Right atrium auricular region (tissue), 2 donors: Measurements from ENCODE around the gene DLGAP4. TPM values are rescaled to one million over a fixed set of nuclear protein-coding genes. Genes with fewer than 3 reads are reported as not detected.

ENCODE experiments used
- DNase-seq: peaks from one replicate; pipeline ENCODE4 v3.0.0-alpha.2; 2019; ENCODE audit warnings: low spot score
- H3K27ac ChIP-seq, 2 donors: fragments of 200-600 bp; sonication (generic); 1 replicate in 1 of 2; 2 replicates in 1 of 2; pipeline ENCODE4 v1.5.1; 2016 to 2019
- H3K27me3 ChIP-seq, 2 donors: fragments of 200-600 bp; sonication (generic); one replicate each; pipeline versions ENCODE4 v1.5.1 to v1.6.0; 2017 to 2019
- H3K36me3 ChIP-seq: fragments of 200-600 bp; sonication (generic); one replicate; pipeline ENCODE4 v1.5.1; 2016
- H3K4me1 ChIP-seq, 2 donors: fragments of 200-600 bp; sonication (generic); one replicate each; pipeline versions ENCODE4 v1.5.1 to v1.6.0; 2017 to 2019
- H3K4me3 ChIP-seq, 2 donors: fragments of 200-600 bp; sonication (generic); 1 replicate in 1 of 2; 2 replicates in 1 of 2; pipeline ENCODE4 v1.5.1; 2017 to 2019; ENCODE audit warnings: mild to moderate bottlenecking in 1 of 2, moderate library complexity in 1 of 2
- H3K9me3 ChIP-seq, 2 donors: fragments of 200-600 bp; sonication (generic); one replicate each; pipeline ENCODE4 v1.5.1; 2019
- CTCF ChIP-seq, 2 donors: fragments of 200-600 bp; sonication (generic); IDR thresholded peaks; one replicate each; pipeline ENCODE4 v1.5.1; 2019; ENCODE audit warnings: antibody characterized with exemption in 2 of 2
- total RNA-seq, 2 donors: library from RNA; depleted of rRNA; stranded (reverse); fragments of >200 nt; gene quantifications; one replicate each; pipeline ENCODE4 v1.1.0, GENCODE V29; 2016

The DLGAP4 gene
- total RNA-seq, 2 donors from 2014 or later, result 30.0 to 50.2 TPM

GRCh38 chr20:36440370-36441026, 134.4 kb downstream of the DLGAP4 start:
- DNase-seq, result no peak
- H3K27me3 ChIP-seq, result no peaks in the 10 kb centered on the region
- no peaks in the 10 kb centered on the region for H3K9me3 ChIP-seq
- no peak for TF ChIP-seq CTCF (IDR thresholded peaks at IDR 0.05)
- H3K36me3 ChIP-seq, result no peaks in the 10 kb centered on the region
- H3K4me3 ChIP-seq, result no peak overlapping the region
- H3K27ac ChIP-seq, result no peak overlapping the region
- H3K4me1 ChIP-seq, result peaks cover 0 to 8% of the 10 kb centered on the region in 2 donors

GRCh38 chr20:36441027-36441414, 134.9 kb downstream of the DLGAP4 start:
- no peak for DNase-seq
- no peak overlapping the region for H3K4me3 ChIP-seq
- H3K27ac ChIP-seq, result no peak overlapping the region
- peaks cover 0 to 6% of the 10 kb centered on the region in 2 donors for H3K4me1 ChIP-seq
- no peaks in the 10 kb centered on the region for H3K36me3 ChIP-seq
- no peaks in the 10 kb centered on the region for H3K9me3 ChIP-seq
- TF ChIP-seq CTCF (IDR thresholded peaks at IDR 0.05), result no peak
- H3K27me3 ChIP-seq, result no peaks in the 10 kb centered on the region

GRCh38 chr20:36441416-36441815, 135.3 kb downstream of the DLGAP4 start:
- peaks cover 0 to 2% of the 10 kb centered on the region in 2 donors for H3K4me1 ChIP-seq
- no peaks in the 10 kb centered on the region for H3K9me3 ChIP-seq
- H3K27ac ChIP-seq, result no peak overlapping the region
- TF ChIP-seq CTCF (IDR thresholded peaks at IDR 0.05), result no peak
- no peak for DNase-seq
- no peaks in the 10 kb centered on the region for H3K36me3 ChIP-seq
- H3K27me3 ChIP-seq, result no peaks in the 10 kb centered on the region
- H3K4me3 ChIP-seq, result no peak overlapping the region

- Histone ChIP-seq H3K27ac (no peak overlapping the region), H3K27me3 (no peaks in the 10 kb centered on the region), H3K36me3 (no peaks in the 10 kb centered on the region), H3K4me1 (no peaks in the 10 kb centered on the region), H3K9me3 (no peaks in the 10 kb centered on the region), H3K4me3 (no peak overlapping the region)
- TF ChIP-seq CTCF (IDR thresholded peaks at IDR 0.05), result no peak
- DNase-seq, result no peak
These were observed 139.7 kb downstream of the DLGAP4 start for GRCh38 chr20:36445847-36446246.

GRCh38 chr20:36446557-36446956, 140.4 kb downstream of the DLGAP4 start:
- Histone ChIP-seq H3K4me3 (no peak overlapping the region), H3K27me3 (no peaks in the 10 kb centered on the region), H3K36me3 (no peaks in the 10 kb centered on the region), H3K9me3 (no peaks in the 10 kb centered on the region), H3K27ac (no peak overlapping the region), H3K4me1 (no peaks in the 10 kb centered on the region)
- no peak for TF ChIP-seq CTCF (IDR thresholded peaks at IDR 0.05)
- DNase-seq, result no peak

GRCh38 chr20:36447101-36447500, 141.0 kb downstream of the DLGAP4 start:
- no peak overlapping the region for H3K4me3 ChIP-seq
- H3K27me3 ChIP-seq, result no peaks in the 10 kb centered on the region
- no peaks in the 10 kb centered on the region for H3K4me1 ChIP-seq
- H3K36me3 ChIP-seq, result no peaks in the 10 kb centered on the region
- no peaks in the 10 kb centered on the region for H3K9me3 ChIP-seq
- no peak for DNase-seq
- TF ChIP-seq CTCF (IDR thresholded peaks at IDR 0.05), result no peak
- H3K27ac ChIP-seq, result no peak overlapping the region
